Gastrocnemius medialis (tissue), 4 donors: ENCODE data around the gene TMEM107. TPM values are rescaled to one million over a fixed set of nuclear protein-coding genes. Genes with fewer than 3 reads are reported as not detected.
"Not testable (repeated sequence)": the region's sequence is repeated elsewhere in the genome, so short reads cannot be mapped to it uniquely, and the experiment has no call there.

ENCODE experiments used
- ATAC-seq, 2 donors: fragments of 150-250 bp; one replicate each; pipeline ENCODE4 v1.9.1; 2016
- DNase-seq, 2 donors: peaks; one replicate each; pipeline ENCODE4 v3.0.0-alpha.2; 2019
- H3K27ac ChIP-seq, 4 donors: fragments of 200-600 bp; sonication (generic); 1 replicate in 1 of 4; 2 replicates in 3 of 4; pipeline ENCODE4 v1.5.1; 2016 to 2018; ENCODE audit warnings: mild to moderate bottlenecking in 2 of 4, moderate library complexity in 1 of 4
- H3K27me3 ChIP-seq, 3 donors: fragments of 200-600 bp; sonication (generic) in 2 of 3; 1 replicate in 1 of 3; 2 replicates in 2 of 3; pipeline versions ENCODE4 v1.5.1 to v1.6.0; 2016 to 2019; ENCODE audit warnings: mild to moderate bottlenecking in 1 of 3, moderate library complexity in 1 of 3
- H3K36me3 ChIP-seq, 2 donors: fragments of 200-600 bp; sonication (generic) in 1 of 2; one replicate each; pipeline ENCODE4 v1.5.1; 2017 to 2018
- H3K4me1 ChIP-seq, 2 donors: fragments of 200-600 bp; sonication (generic) in 1 of 2; one replicate each; pipeline ENCODE4 v1.5.1; 2016 to 2017; ENCODE audit warnings: mild to moderate bottlenecking in 2 of 2
- H3K4me3 ChIP-seq, 4 donors: fragments of 200-600 bp; sonication (generic) in 3 of 4; 1 replicate in 1 of 4; 2 replicates in 3 of 4; pipeline ENCODE4 v1.5.1; 2016 to 2019; ENCODE audit warnings: mild to moderate bottlenecking in 2 of 4
- H3K9me3 ChIP-seq, 3 donors: fragments of 200-600 bp; sonication (generic) in 2 of 3; 1 replicate in 1 of 3; 2 replicates in 2 of 3; pipeline ENCODE4 v1.5.1; 2016 to 2019
- POLR2A ChIP-seq, 2 donors: fragments of 450-650 bp; IDR thresholded peaks; one replicate each; pipeline ENCODE4 v1.6.1; 2017; ENCODE audit warnings: antibody characterized with exemption in 2 of 2, mild to moderate bottlenecking in 2 of 2, moderate library complexity in 2 of 2
- in situ Hi-C, 4 donors: fragments of 200-750 bp; cut with MboI; loops; one replicate each; pipeline versions ENCODE4 v1.15.0 to v1.8.0; 2017; ENCODE audit warnings: low sequenced_read_pairs in 4 of 4
- intact Hi-C: fragments of 100-400 bp; cut with DNase I; formaldehyde crosslinking; loops from one replicate; pipeline ENCODE4 v1.15.1; 2023; ENCODE audit warnings: low total_unique reads
- total RNA-seq, 4 donors: library from RNA; depleted of rRNA; stranded (reverse); fragments of >200 nt; gene quantifications; one replicate each; pipeline versions ENCODE4 v1.1.0 to v1.2.3, GENCODE V29; 2016
- TF ChIP-seq, protein P1 (sequence below), 5 experiments: fragments of 450-650 bp in 3 of 5; fragments of 200-600 bp in 2 of 5; sonication (generic) in 2 of 5; IDR thresholded peaks in 4 of 5; conservative IDR thresholded peaks in 1 of 5; 1 replicate in 4 of 5; 2 replicates in 1 of 5; pipeline ENCODE4 v1.5.1; 2016 to 2019; ENCODE audit warnings: antibody characterized with exemption in 5 of 5, mild to moderate bottlenecking in 3 of 5, moderate library complexity in 3 of 5

Gene TMEM107
- total RNA-seq, 4 donors from 2014 or later: 0.75 to 5.7 (median 3.1) TPM

- ATAC-seq (no peak), DNase-seq (no peak)
- H3K27me3 ChIP-seq: no peaks in the 10 kb centered on the region
- no peaks in the 10 kb centered on the region for H3K36me3 ChIP-seq
- intact Hi-C loops: loop anchor here (1.0 kb wide), 2 partner anchors 10 to 12 kb away; no protein-coding TSS in a partner anchor
- in situ Hi-C loops: loop anchor here in 1 of 4 donors (10.0 kb wide), 1 partner anchor 49 kb away; the partner anchor contains the start of gene HES7
- peak overlapping the region; percentile 29 to 54 (median 45) for H3K4me3 ChIP-seq
- TF ChIP-seq, protein P1, sequence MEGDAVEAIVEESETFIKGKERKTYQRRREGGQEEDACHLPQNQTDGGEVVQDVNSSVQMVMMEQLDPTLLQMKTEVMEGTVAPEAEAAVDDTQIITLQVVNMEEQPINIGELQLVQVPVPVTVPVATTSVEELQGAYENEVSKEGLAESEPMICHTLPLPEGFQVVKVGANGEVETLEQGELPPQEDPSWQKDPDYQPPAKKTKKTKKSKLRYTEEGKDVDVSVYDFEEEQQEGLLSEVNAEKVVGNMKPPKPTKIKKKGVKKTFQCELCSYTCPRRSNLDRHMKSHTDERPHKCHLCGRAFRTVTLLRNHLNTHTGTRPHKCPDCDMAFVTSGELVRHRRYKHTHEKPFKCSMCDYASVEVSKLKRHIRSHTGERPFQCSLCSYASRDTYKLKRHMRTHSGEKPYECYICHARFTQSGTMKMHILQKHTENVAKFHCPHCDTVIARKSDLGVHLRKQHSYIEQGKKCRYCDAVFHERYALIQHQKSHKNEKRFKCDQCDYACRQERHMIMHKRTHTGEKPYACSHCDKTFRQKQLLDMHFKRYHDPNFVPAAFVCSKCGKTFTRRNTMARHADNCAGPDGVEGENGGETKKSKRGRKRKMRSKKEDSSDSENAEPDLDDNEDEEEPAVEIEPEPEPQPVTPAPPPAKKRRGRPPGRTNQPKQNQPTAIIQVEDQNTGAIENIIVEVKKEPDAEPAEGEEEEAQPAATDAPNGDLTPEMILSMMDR (IDR thresholded peaks at IDR 0.05 in 4 of 5, conservative IDR thresholded peaks at IDR 0.05 in 1 of 5): no peak
- TF ChIP-seq POLR2A (IDR thresholded peaks at IDR 0.05): no peak
- peaks cover 8 to 25% of the 10 kb centered on the region in 2 donors for H3K4me1 ChIP-seq
- no peaks in the 10 kb centered on the region for H3K9me3 ChIP-seq
- H3K27ac ChIP-seq: peak overlapping the region; percentile 77 to 91 (median 85)
These were observed 2.3 kb downstream of the TMEM107 start for GRCh38 chr17:8173871-8174322.

DNA sequence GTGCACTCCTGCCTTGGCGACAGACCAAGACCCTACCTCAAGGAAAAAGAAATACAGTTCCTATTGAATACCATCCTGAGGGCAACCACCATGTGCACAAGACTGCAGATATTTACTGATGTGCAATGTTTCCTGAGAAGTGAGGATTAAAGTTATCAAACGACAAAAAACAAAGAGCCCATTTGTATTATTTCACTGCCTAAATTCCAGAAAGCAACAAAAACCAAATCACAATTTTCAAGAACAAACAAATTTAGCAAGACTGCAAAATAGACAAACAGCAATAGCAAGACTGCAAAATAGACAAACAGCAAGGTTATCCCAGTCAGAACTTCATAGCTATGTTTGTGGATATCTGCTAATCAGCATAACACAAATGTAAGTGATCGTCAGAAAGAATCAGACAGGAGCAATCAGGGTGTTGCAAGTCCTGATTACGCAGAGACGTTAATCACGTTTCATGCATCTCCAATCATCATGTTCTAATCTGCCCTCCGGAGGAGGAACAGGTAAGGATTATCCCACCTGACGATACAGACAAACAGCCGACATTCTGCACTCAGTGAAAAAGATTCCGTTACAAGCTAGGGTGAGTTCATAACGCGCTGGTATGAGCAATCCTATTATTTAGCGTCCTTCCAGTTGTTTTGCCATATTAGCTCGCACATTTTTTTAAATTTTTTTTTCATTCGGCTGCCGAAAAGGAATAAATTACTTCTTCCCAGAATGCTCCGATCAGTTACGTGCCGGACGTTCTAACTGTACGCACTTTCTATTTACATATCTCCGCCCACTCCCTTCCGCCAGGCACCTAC lies 2.9 kb downstream of the TMEM107 start:
- peak overlapping the region; percentile 29 to 54 (median 45) for H3K4me3 ChIP-seq
- intact Hi-C loops: loop anchor here (1.0 kb wide), 2 partner anchors 9 to 13 kb away; no protein-coding TSS in a partner anchor
- DNase-seq: peak; percentile 74 to 85

DNA sequence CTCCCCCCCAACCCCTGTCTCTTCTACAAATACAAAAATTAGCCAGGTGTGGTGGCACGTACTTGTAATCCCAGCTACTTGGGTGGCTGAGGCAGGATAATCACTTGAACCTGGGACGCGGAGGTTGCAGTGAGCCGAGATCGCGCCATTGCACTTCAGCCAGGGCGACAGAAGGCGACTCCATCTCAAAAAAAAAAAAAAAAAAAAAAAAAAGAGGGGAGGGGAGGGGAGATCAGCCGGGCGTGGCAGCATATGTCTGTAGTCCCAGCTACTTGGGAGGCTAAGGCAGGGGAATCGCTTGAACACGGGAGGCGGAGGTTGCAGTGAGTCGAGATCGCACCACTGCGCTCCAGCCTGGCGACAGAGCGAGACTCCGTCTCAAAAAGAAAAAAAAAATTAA lies 6.0 kb downstream of the TMEM107 start:
- intact Hi-C loops, H3K36me3 ChIP-seq, H3K27me3 ChIP-seq, H3K9me3 ChIP-seq, H3K4me1 ChIP-seq, DNase-seq, ATAC-seq, H3K27ac ChIP-seq, H3K4me3 ChIP-seq: not testable (repeated sequence)
- in situ Hi-C loops: loop anchor here in 1 of 4 donors (10.0 kb wide), 1 partner anchor 45 kb away; the partner anchor contains the start of gene HES7

More for the DNA sequence above, 2.9 kb downstream of the TMEM107 start:
- H3K36me3 ChIP-seq: no peaks in the 10 kb centered on the region
- no peaks in the 10 kb centered on the region for H3K27me3 ChIP-seq
- H3K27ac ChIP-seq: peak overlapping the region; percentile 77 to 91 (median 85)
- peak; percentile 95 to 96 for ATAC-seq
- no peaks in the 10 kb centered on the region for H3K9me3 ChIP-seq
- peaks cover 8 to 25% of the 10 kb centered on the region in 2 donors for H3K4me1 ChIP-seq
- in situ Hi-C loops: loop anchor here in 1 of 4 donors (10.0 kb wide), 1 partner anchor 48 kb away; the partner anchor contains the start of gene HES7
- TF ChIP-seq, protein P1 (IDR thresholded peaks at IDR 0.05 in 4 of 5, conservative IDR thresholded peaks at IDR 0.05 in 1 of 5): peak in 1 of 5 experiments; percentile 9
- peak; percentile 99 to 100 for TF ChIP-seq POLR2A (IDR thresholded peaks at IDR 0.05)

DNA sequence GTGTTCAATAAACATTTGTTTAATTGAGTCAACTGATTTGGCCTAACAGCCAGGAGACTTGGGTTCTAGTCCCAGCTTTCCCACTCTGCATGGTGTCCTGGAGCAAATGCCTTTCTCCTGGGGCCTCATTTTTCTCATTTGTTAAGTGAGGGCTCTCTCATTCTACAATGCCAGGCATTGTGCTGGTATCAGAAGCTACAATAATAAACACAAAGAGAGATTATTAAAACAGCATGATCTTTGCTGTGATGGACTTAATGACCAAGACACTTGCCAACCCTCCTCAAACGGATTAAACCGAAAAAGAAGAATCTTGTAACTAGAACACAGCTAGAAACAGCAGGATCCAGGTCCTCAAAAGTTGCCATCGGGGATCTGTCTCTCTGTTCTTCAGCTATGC lies 8.7 kb downstream of the TMEM107 start:
- intact Hi-C loops (no loop called here), in situ Hi-C loops (no loop called here)
- TF ChIP-seq POLR2A (IDR thresholded peaks at IDR 0.05): no peak
- TF ChIP-seq, protein P1 (IDR thresholded peaks at IDR 0.05 in 4 of 5, conservative IDR thresholded peaks at IDR 0.05 in 1 of 5): no peak
- Histone ChIP-seq H3K4me1 (peaks cover 19 to 23% of the 10 kb centered on the region in 2 donors), H3K36me3 (no peaks in the 10 kb centered on the region), H3K27me3 (no peaks in the 10 kb centered on the region), H3K27ac (no peak overlapping the region), H3K4me3 (no peak overlapping the region), H3K9me3 (no peaks in the 10 kb centered on the region)
- ATAC-seq (no peak), DNase-seq (no peak)

- TF ChIP-seq POLR2A (IDR thresholded peaks at IDR 0.05): no peak
- TF ChIP-seq, protein P1 (IDR thresholded peaks at IDR 0.05 in 4 of 5, conservative IDR thresholded peaks at IDR 0.05 in 1 of 5): no peak
- Histone ChIP-seq H3K27ac (no peak overlapping the region), H3K4me1 (peaks cover 20 to 23% of the 10 kb centered on the region in 2 donors), H3K4me3 (no peak overlapping the region), H3K9me3 (no peaks in the 10 kb centered on the region), H3K36me3 (no peaks in the 10 kb centered on the region), H3K27me3 (no peaks in the 10 kb centered on the region)
- in situ Hi-C loops (no loop called here), intact Hi-C loops (no loop called here)
- ATAC-seq (no peak), DNase-seq (no peak)
These were observed 9.4 kb downstream of the TMEM107 start for GRCh38 chr17:8166731-8167130.
